Limb (tissue), 2 donors: ENCODE measurements around the gene PACS2.
"Not testable (repeated sequence)": the region's sequence is repeated elsewhere in the genome, so short reads cannot be mapped to it uniquely, and the experiment has no call there.

Experiments used
- DNase-seq, 2 donors: peaks; one replicate each; pipeline ENCODE4 v3.0.0-alpha.2; 2016; ENCODE audit errors: extremely low spot score in 2 of 2

PACS2 gene

GRCh38 chr14:105287249-105288102, 27.1 kb upstream of the PACS2 start:
- no peak for DNase-seq

GRCh38 chr14:105288936-105289335, 25.6 kb upstream of the PACS2 start:
- DNase-seq: not testable (repeated sequence)

- no peak for DNase-seq
These were observed 23.8 kb upstream of the PACS2 start for GRCh38 chr14:105290621-105291346.

- DNase-seq: no peak
These were observed 21.5 kb upstream of the PACS2 start for GRCh38 chr14:105292826-105293711.

- peak; percentile 20 to 51 for DNase-seq
These were observed 20.4 kb upstream of the PACS2 start for GRCh38 chr14:105294142-105294597.

GRCh38 chr14:105297311-105297710, 17.2 kb upstream of the PACS2 start:
- DNase-seq: not testable (repeated sequence)

- DNase-seq: no peak
These were observed 14.7 kb upstream of the PACS2 start for GRCh38 chr14:105299654-105300541.

- peak; percentile 92 to 96 for DNase-seq
These were observed 13.9 kb upstream of the PACS2 start, which contains the start of gene BRF1 for GRCh38 chr14:105300542-105301102. Gene BRF1 (minus strand): TSS chr14:105301001. CDS start chr14:105300629, 372 bp downstream.

- DNase-seq: peak; percentile 94 to 98
These were observed 13.2 kb upstream of the PACS2 start for GRCh38 chr14:105301103-105301914.

GRCh38 chr14:105301915-105302249, 12.7 kb upstream of the PACS2 start:
- not testable (repeated sequence) for DNase-seq

- DNase-seq: no peak
These were observed 10.6 kb upstream of the PACS2 start for GRCh38 chr14:105303949-105304348.

GRCh38 chr14:105304565-105304964, 10.0 kb upstream of the PACS2 start:
- no peak for DNase-seq

- DNase-seq: no peak
These were observed 9.2 kb upstream of the PACS2 start for GRCh38 chr14:105305345-105305744.

GRCh38 chr14:105305791-105306190, 8.8 kb upstream of the PACS2 start:
- DNase-seq: no peak

GRCh38 chr14:105307052-105307727, 7.4 kb upstream of the PACS2 start:
- no peak for DNase-seq

GRCh38 chr14:105309371-105309770, 5.2 kb upstream of the PACS2 start:
- DNase-seq: no peak

- no peak for DNase-seq
These were observed 2.7 kb upstream of the PACS2 start for GRCh38 chr14:105311838-105312237.

GRCh38 chr14:105312973-105313372, 1.6 kb upstream of the PACS2 start:
- no peak for DNase-seq
